Measurements from ENCODE around the gene ZXDC. TPM values are rescaled to one million over a fixed set of nuclear protein-coding genes. Genes with fewer than 3 reads are reported as not detected.
A peak's percentile ranks its signal among the peaks of the same experiment; 100 is the strongest.

Gene ZXDC
- total RNA-seq, 1 donor from 2014 or later, result 29.0 TPM

DNA sequence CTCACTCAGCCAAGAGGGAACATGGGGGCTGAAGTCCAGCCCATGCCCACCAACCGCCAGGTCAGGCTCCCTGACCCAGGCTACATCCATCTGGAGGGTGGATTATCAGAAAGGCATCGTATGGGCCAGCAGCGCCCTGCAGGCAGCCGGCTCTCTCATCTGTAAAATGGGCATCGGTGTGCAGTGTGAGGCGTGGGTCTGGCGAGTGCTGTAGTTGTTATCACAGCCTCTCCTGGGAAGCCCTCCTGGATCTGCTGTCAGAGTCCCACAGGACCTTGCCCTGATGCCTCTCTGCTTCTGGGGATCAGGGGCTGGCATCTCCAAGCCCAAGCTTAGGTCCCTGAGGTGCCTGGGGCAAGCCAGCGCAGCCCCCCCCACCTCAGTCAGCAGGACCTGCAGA is 53.6 kb downstream of the ZXDC start:
- H3K27me3 Mint-ChIP-seq, result no peaks in the 10 kb centered on the region
- H3K4me3 Mint-ChIP-seq, result no peak overlapping the region
- H3K36me3 Mint-ChIP-seq, result peaks cover 4% of the 10 kb centered on the region
- TF ChIP-seq, protein P1, sequence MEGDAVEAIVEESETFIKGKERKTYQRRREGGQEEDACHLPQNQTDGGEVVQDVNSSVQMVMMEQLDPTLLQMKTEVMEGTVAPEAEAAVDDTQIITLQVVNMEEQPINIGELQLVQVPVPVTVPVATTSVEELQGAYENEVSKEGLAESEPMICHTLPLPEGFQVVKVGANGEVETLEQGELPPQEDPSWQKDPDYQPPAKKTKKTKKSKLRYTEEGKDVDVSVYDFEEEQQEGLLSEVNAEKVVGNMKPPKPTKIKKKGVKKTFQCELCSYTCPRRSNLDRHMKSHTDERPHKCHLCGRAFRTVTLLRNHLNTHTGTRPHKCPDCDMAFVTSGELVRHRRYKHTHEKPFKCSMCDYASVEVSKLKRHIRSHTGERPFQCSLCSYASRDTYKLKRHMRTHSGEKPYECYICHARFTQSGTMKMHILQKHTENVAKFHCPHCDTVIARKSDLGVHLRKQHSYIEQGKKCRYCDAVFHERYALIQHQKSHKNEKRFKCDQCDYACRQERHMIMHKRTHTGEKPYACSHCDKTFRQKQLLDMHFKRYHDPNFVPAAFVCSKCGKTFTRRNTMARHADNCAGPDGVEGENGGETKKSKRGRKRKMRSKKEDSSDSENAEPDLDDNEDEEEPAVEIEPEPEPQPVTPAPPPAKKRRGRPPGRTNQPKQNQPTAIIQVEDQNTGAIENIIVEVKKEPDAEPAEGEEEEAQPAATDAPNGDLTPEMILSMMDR (conservative IDR thresholded peaks at IDR 0.05), result no peak
- peak; percentile 48 for DNase-seq (ENCODE audit: extremely low spot score, unreplicated experiment)
- H3K9me3 Mint-ChIP-seq, result peaks cover 6% of the 10 kb centered on the region
- peaks cover 5% of the 10 kb centered on the region for H3K4me1 Mint-ChIP-seq (ENCODE audit: unreplicated experiment)
- H3K27ac Mint-ChIP-seq, result no peak overlapping the region

DNA sequence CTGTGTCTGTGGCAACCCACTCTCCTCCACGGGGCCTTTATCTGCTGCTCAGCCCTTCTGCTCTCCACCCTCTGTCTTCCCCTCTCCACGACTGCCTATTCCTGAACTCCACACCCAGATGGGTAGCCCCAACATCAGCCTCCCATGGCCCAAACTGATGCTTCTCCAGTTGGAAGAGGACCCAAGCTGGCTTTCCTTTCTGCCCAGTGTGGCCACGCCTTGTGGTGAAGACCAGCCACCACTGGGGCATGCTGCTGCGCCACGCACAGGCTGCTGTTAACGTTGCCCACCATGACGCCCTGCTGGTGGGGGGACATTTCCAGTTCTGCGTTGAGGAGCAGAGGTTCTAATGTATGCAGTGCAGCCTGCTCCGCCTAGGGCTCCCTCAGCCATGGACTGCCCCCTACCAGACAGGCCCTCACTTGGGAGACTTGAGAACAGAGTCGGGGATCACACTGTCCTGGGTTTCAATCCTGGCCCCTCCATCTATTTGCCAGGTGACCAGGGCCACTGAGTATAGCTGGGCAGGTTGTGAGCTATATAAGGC is 54.0 kb downstream of the ZXDC start:
- Mint-ChIP-seq H3K9me3 (peaks cover 1% of the 10 kb centered on the region), H3K4me3 (no peak overlapping the region), H3K36me3 (peaks cover 4% of the 10 kb centered on the region), H3K27me3 (no peaks in the 10 kb centered on the region), H3K27ac (no peak overlapping the region), H3K4me1 (ENCODE audit: unreplicated experiment) (peaks cover 9% of the 10 kb centered on the region)
- TF ChIP-seq, protein P1 (conservative IDR thresholded peaks at IDR 0.05), result no peak
- DNase-seq (ENCODE audit: extremely low spot score, unreplicated experiment), result peak; percentile 42

DNA sequence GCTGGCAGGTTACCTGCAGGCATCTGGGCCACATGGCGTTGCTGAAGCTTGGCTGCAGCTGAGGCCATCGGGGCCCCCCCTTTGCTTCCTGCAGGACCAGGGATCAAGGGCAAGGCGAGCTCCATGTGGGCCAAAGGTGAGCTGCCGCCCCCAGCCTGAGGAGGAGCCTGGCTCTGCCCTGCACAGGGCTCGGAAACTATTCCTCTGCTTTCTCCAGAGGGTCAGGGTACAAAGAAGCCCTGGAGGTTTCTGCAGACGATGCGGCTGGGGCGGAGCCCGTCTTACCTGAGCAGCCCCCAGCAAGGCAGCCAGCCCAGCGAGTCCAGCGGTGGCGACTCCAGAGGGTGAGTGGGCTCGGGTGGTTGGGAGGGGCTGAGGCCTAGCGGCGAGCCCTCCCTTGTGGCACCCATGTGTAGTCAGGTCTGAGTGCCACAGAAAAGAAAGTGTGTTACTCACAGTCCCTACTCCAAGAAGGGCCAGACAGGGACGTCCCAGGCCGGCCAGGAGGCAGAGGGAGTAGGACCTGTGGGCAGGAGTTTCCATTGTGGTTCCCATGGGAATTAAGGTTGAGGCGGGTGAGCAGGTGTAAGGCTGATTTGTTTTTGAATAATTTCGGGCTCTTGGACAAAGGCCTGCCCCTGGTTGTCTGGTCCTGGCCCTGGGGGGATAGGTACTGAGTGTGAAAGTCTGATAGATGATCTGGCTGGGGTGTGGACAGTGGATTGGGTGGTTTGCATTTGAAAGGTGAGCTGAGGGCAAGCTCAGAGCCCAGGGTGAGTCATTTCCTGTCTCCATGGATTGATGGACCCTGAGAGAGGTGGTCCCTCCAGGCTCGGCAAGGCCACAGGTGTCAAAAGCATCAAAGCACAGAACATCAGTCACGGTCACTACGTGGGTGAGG is 55.6 kb downstream of the ZXDC start:
- no peak overlapping the region for H3K27ac Mint-ChIP-seq
- H3K9me3 Mint-ChIP-seq, result no peaks in the 10 kb centered on the region
- no peaks in the 10 kb centered on the region for H3K36me3 Mint-ChIP-seq
- peaks cover 9% of the 10 kb centered on the region for H3K4me1 Mint-ChIP-seq (ENCODE audit: unreplicated experiment)
- DNase-seq (ENCODE audit: extremely low spot score, unreplicated experiment), result peak; percentile 69
- TF ChIP-seq, protein P1 (conservative IDR thresholded peaks at IDR 0.05), result no peak
- no peak overlapping the region for H3K4me3 Mint-ChIP-seq
- no peaks in the 10 kb centered on the region for H3K27me3 Mint-ChIP-seq

DNA sequence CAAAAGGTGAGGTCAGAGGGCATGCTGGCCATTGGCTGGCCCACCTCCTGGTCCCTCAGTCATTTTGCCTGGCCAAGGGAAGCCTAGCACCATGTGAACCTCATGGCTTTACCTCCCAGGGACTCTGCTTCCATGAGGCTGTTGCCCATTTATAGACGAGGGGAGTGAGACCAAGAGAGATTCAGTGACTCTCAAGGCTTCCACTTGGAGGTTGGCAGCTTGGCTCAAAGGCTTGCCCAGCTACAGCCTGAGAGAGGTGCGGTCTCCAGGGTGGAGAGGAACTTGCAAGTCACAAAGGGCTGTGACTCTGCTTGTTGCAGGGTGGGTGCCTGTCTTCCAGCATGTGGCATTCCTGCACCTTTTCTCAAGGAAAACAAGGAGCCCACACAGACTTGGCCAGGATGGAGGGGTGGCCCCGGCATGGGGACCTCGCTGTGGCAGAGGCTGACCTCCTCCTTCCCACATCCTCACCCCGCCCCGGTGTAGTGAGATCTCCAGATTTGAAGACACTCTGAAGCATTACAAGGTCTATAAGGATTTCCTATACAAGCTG is 56.5 kb downstream of the ZXDC start:
- H3K27ac Mint-ChIP-seq, result no peak overlapping the region

DNA sequence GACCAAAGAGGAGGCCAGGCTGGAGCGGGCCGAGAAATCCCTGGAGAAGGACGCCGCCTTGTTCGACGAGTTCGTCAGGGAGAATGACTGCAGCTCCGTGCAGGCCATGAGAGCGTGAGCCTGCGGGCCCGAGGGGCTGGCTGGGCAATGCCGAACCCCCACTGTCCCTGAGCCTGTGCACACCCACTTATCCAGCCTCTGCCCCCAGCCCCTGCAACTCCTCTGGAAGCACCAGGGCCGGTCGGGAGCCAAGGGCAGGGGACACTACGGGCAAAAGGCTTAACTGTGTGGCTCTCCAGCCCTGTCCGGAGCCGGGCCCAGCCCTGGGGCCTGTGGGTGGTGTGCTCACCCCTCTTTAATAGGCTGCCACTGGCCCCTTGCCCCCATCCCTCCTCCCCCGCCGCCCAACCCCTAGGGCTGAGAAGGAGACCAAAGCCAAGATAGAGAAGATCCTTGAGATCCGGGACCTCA is 57.0 kb downstream of the ZXDC start:
- Mint-ChIP-seq H3K27me3 (no peaks in the 10 kb centered on the region), H3K36me3 (no peaks in the 10 kb centered on the region), H3K27ac (no peak overlapping the region), H3K4me1 (ENCODE audit: unreplicated experiment) (peaks cover 9% of the 10 kb centered on the region), H3K9me3 (no peaks in the 10 kb centered on the region), H3K4me3 (no peak overlapping the region)
- TF ChIP-seq, protein P1 (conservative IDR thresholded peaks at IDR 0.05), result no peak
- DNase-seq (ENCODE audit: extremely low spot score, unreplicated experiment), result no peak

More for the DNA sequence above, 56.5 kb downstream of the ZXDC start:
- TF ChIP-seq, protein P1 (conservative IDR thresholded peaks at IDR 0.05), result no peak
- peak; percentile 43 for DNase-seq (ENCODE audit: extremely low spot score, unreplicated experiment)
- H3K36me3 Mint-ChIP-seq, result no peaks in the 10 kb centered on the region
- H3K9me3 Mint-ChIP-seq, result no peaks in the 10 kb centered on the region
- peaks cover 9% of the 10 kb centered on the region for H3K4me1 Mint-ChIP-seq (ENCODE audit: unreplicated experiment)
- no peak overlapping the region for H3K4me3 Mint-ChIP-seq
- no peaks in the 10 kb centered on the region for H3K27me3 Mint-ChIP-seq
